Measurements from ENCODE around the gene CDC42BPG.

CDC42BPG gene

GRCh38 chr11:64844330-64845128, at the start of gene CDC42BPG:
CDC42BPG (minus strand) TSS chr11:64844653; CDS start chr11:64844569, 84 bp downstream.
- DNase-seq = peak; percentile 67

GRCh38 chr11:64893194-64894069, 49.0 kb upstream of the CDC42BPG start:
- no peak for DNase-seq

GRCh38 chr11:64892838-64893193, 48.4 kb upstream of the CDC42BPG start:
- DNase-seq = no peak

GRCh38 chr11:64892411-64892831, 48.0 kb upstream of the CDC42BPG start:
- DNase-seq = no peak

GRCh38 chr11:64891880-64892279, 47.4 kb upstream of the CDC42BPG start:
- DNase-seq = no peak

GRCh38 chr11:64891215-64891848, 46.9 kb upstream of the CDC42BPG start:
- DNase-seq = no peak

GRCh38 chr11:64890522-64890939, 46.1 kb upstream of the CDC42BPG start:
- no peak for DNase-seq

- DNase-seq = no peak
Measured at GRCh38 chr11:64888729-64889511, 44.5 kb upstream of the CDC42BPG start.

- DNase-seq = no peak
Measured at GRCh38 chr11:64888406-64888728, 43.9 kb upstream of the CDC42BPG start.

- DNase-seq = peak; percentile 82
Measured at GRCh38 chr11:64887757-64888405, 43.4 kb upstream of the CDC42BPG start.

- no peak for DNase-seq
Measured at GRCh38 chr11:64887234-64887756, 42.8 kb upstream of the CDC42BPG start.

- DNase-seq = no peak
Measured at GRCh38 chr11:64885367-64886286, 41.2 kb upstream of the CDC42BPG start.

GRCh38 chr11:64884019-64884418, 39.6 kb upstream of the CDC42BPG start:
- DNase-seq = no peak

- DNase-seq = no peak
Measured at GRCh38 chr11:64883575-64883974, 39.1 kb upstream of the CDC42BPG start.

GRCh38 chr11:64882243-64882642, 37.8 kb upstream of the CDC42BPG start:
- no peak for DNase-seq

GRCh38 chr11:64881476-64881875, 37.0 kb upstream of the CDC42BPG start:
- no peak for DNase-seq

GRCh38 chr11:64880240-64881001, 36.0 kb upstream of the CDC42BPG start:
- DNase-seq = no peak

- DNase-seq = no peak
Measured at GRCh38 chr11:64879244-64879900, 34.9 kb upstream of the CDC42BPG start.

- DNase-seq = peak; percentile 99
Measured at GRCh38 chr11:64878494-64879243, 34.2 kb upstream of the CDC42BPG start, which contains the start of gene EHD1. EHD1 (minus strand) TSS chr11:64878621; CDS start chr11:64878464, 157 bp downstream.

All from left hindlimb (tissue), 1 donor.